Measurements from ENCODE around the gene GSTP1.

GRCh38 chr11:67632982-67633755 lies 49.6 kb downstream of the GSTP1 start:
- TF ChIP-seq POLR2A (IDR thresholded peaks at IDR 0.05): no peak
- TF ChIP-seq, protein P1, sequence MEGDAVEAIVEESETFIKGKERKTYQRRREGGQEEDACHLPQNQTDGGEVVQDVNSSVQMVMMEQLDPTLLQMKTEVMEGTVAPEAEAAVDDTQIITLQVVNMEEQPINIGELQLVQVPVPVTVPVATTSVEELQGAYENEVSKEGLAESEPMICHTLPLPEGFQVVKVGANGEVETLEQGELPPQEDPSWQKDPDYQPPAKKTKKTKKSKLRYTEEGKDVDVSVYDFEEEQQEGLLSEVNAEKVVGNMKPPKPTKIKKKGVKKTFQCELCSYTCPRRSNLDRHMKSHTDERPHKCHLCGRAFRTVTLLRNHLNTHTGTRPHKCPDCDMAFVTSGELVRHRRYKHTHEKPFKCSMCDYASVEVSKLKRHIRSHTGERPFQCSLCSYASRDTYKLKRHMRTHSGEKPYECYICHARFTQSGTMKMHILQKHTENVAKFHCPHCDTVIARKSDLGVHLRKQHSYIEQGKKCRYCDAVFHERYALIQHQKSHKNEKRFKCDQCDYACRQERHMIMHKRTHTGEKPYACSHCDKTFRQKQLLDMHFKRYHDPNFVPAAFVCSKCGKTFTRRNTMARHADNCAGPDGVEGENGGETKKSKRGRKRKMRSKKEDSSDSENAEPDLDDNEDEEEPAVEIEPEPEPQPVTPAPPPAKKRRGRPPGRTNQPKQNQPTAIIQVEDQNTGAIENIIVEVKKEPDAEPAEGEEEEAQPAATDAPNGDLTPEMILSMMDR (IDR thresholded peaks at IDR 0.05): no peak

All from testis (tissue), 2 donors.